Smooth muscle cell (in vitro differentiated cells): ENCODE results near the gene LRRC71. TPM values are rescaled to one million over a fixed set of nuclear protein-coding genes. Genes with fewer than 3 reads are reported as not detected.

Source experiments
- DNase-seq: peaks from one replicate; lab custom pipeline; 2025; ENCODE audit not compliant: unreplicated experiment; lab: John Stamatoyannopoulos, UW
- H2AFZ ChIP-seq: fragments of 200-600 bp; sonication (generic); 2 replicates; pipeline ENCODE4 v1.6.0; 2016; ENCODE audit warnings: antibody characterized with exemption, low read depth, mild to moderate bottlenecking
- H3F3A ChIP-seq: fragments of 200-600 bp; sonication (generic); 2 replicates; pipeline ENCODE4 v1.6.0; 2017; ENCODE audit warnings: antibody characterized with exemption, low read depth
- H3K27ac ChIP-seq: fragments of 200-600 bp; sonication (generic); 2 replicates; pipeline ENCODE4 v1.5.1; 2016; ENCODE audit warnings: low read depth, mild to moderate bottlenecking
- H3K27me3 ChIP-seq: fragments of 200-600 bp; sonication (generic); 2 replicates; pipeline ENCODE4 v1.6.1; 2016; ENCODE audit warnings: low read depth, mild to moderate bottlenecking
- H3K36me3 ChIP-seq: fragments of 200-600 bp; sonication (generic); 2 replicates; pipeline ENCODE4 v1.5.1; 2016; ENCODE audit warnings: low read depth
- H3K4me1 ChIP-seq: fragments of 200-600 bp; sonication (generic); 2 replicates; pipeline ENCODE4 v1.5.1; 2016; ENCODE audit warnings: low read depth
- H3K4me2 ChIP-seq: fragments of 200-600 bp; sonication (generic); 2 replicates; pipeline ENCODE4 v1.6.0; 2016; ENCODE audit warnings: mild to moderate bottlenecking
- H3K4me3 ChIP-seq: fragments of 200-600 bp; sonication (generic); 2 replicates; pipeline ENCODE4 v1.5.1; 2016; ENCODE audit warnings: mild to moderate bottlenecking
- H3K79me2 ChIP-seq: fragments of 200-600 bp; sonication (generic); 2 replicates; pipeline ENCODE4 v1.6.0; 2016; ENCODE audit warnings: low read depth, mild to moderate bottlenecking
- H3K9ac ChIP-seq: fragments of 200-600 bp; sonication (generic); 2 replicates; pipeline ENCODE4 v1.6.0; 2016; ENCODE audit warnings: low read depth
- H3K9me3 ChIP-seq: fragments of 200-600 bp; sonication (generic); replicated peaks from 2 replicates; pipeline ENCODE4 v1.5.1; 2016; ENCODE audit warnings: low read depth
- H4K20me1 ChIP-seq: fragments of 200-600 bp; sonication (generic); 2 replicates; pipeline ENCODE4 v1.6.0; 2016; ENCODE audit warnings: low read depth
- WGBS: methylation state at CpG from one replicate; pipeline ENCODE4 v1.1.7; 2016; ENCODE audit warnings: low lambda C conversion rate; 5-methylcytosine and 5-hydroxymethylcytosine counted together
- polyA plus RNA-seq: library from polyadenylated mRNA; unstranded; fragments of >200 nt; fragmentation: Nextera tagmentation; extraction: Ambion mirVana; gene quantifications from 2 replicates; pipeline ENCODE4 v1.2.1, GENCODE V29; 2016
- total RNA-seq: library from RNA; depleted of rRNA; stranded (reverse); fragments of >200 nt; gene quantifications from 2 replicates; pipeline ENCODE4 v1.2.3, GENCODE V29; 2014
- TF ChIP-seq, protein P1 (sequence below): fragments of 200-600 bp; sonication (generic); IDR thresholded peaks from 2 replicates; pipeline ENCODE4 v1.5.1; 2017; ENCODE audit warnings: borderline replicate concordance, mild to moderate bottlenecking, antibody characterized with exemption; ENCODE audit not compliant: insufficient read depth, poor library complexity, severe bottlenecking

LRRC71 gene
- total and polyA plus RNA-seq, 2 experiments from 2014 or later, result not detected

- H3F3A ChIP-seq, result no peaks in the 10 kb centered on the region
- H3K27ac ChIP-seq, result no peak overlapping the region
- TF ChIP-seq, protein P1, sequence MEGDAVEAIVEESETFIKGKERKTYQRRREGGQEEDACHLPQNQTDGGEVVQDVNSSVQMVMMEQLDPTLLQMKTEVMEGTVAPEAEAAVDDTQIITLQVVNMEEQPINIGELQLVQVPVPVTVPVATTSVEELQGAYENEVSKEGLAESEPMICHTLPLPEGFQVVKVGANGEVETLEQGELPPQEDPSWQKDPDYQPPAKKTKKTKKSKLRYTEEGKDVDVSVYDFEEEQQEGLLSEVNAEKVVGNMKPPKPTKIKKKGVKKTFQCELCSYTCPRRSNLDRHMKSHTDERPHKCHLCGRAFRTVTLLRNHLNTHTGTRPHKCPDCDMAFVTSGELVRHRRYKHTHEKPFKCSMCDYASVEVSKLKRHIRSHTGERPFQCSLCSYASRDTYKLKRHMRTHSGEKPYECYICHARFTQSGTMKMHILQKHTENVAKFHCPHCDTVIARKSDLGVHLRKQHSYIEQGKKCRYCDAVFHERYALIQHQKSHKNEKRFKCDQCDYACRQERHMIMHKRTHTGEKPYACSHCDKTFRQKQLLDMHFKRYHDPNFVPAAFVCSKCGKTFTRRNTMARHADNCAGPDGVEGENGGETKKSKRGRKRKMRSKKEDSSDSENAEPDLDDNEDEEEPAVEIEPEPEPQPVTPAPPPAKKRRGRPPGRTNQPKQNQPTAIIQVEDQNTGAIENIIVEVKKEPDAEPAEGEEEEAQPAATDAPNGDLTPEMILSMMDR, result no peak
- 99% methylated on average over 8 of the region's 8 CpGs for WGBS
- no peak overlapping the region for H3K9ac ChIP-seq
- no peak overlapping the region for H2AFZ ChIP-seq
- no peak overlapping the region for H3K4me3 ChIP-seq
- no peaks in the 10 kb centered on the region for H3K9me3 ChIP-seq
- no peak for DNase-seq
- no peaks in the 10 kb centered on the region for H3K79me2 ChIP-seq
- H4K20me1 ChIP-seq, result no peaks in the 10 kb centered on the region
- no peaks in the 10 kb centered on the region for H3K4me1 ChIP-seq
- no peak overlapping the region for H3K4me2 ChIP-seq
- H3K36me3 ChIP-seq, result no peaks in the 10 kb centered on the region
- H3K27me3 ChIP-seq, result no peaks in the 10 kb centered on the region
These were observed 24.4 kb downstream of the LRRC71 start for GRCh38 chr1:156944848-156945247.

GRCh38 chr1:156945881-156946661 is 25.6 kb downstream of the LRRC71 start:
- H3K9ac ChIP-seq, result no peak overlapping the region
- no peak overlapping the region for H3K27ac ChIP-seq
- H3K4me1 ChIP-seq, result no peaks in the 10 kb centered on the region
- no peaks in the 10 kb centered on the region for H3K36me3 ChIP-seq
- WGBS, result 93% methylated on average over 11 of the region's 11 CpGs
- no peaks in the 10 kb centered on the region for H3K79me2 ChIP-seq
- no peak for DNase-seq
- no peaks in the 10 kb centered on the region for H3K9me3 ChIP-seq
- no peak overlapping the region for H3K4me2 ChIP-seq
- no peaks in the 10 kb centered on the region for H3F3A ChIP-seq
- TF ChIP-seq, protein P1, result no peak
- H2AFZ ChIP-seq, result no peak overlapping the region
- no peaks in the 10 kb centered on the region for H4K20me1 ChIP-seq
- H3K27me3 ChIP-seq, result no peaks in the 10 kb centered on the region
- H3K4me3 ChIP-seq, result no peak overlapping the region

DNA sequence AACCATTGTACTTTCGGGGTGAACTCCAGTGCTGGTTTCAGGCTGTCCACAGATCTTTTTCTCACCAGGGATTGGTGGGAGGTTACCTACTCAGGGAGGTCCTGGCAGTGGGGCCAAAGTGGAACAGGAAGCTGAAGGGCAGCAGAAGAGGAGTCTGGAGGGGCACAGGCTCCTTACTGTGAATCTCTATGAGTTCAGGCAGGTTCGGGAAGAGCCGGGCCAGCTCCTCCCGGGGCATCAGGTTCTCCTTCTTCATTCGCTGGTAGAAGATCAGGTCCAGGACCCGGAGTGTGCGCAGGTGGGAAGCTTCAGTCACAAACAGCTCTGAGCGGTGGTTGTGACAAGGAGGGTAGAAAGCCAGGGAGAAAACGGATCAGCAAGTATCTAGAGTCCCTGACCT is 26.7 kb downstream of the LRRC71 start:
- WGBS, result over 99% methylated on average over 9 of the region's 9 CpGs
- Histone ChIP-seq H3K27ac (no peak overlapping the region), H3K36me3 (no peaks in the 10 kb centered on the region), H3K79me2 (no peaks in the 10 kb centered on the region), H3K9ac (no peak overlapping the region), H3K9me3 (no peaks in the 10 kb centered on the region), H2AFZ (no peak overlapping the region), H3K27me3 (no peaks in the 10 kb centered on the region), H3K4me1 (no peaks in the 10 kb centered on the region), H3F3A (no peaks in the 10 kb centered on the region), H3K4me3 (no peak overlapping the region), H4K20me1 (no peaks in the 10 kb centered on the region), H3K4me2 (no peak overlapping the region)
- TF ChIP-seq, protein P1, result no peak
- DNase-seq, result no peak
